CD4-positive, alpha-beta T cell treated with Interferon alpha-2 for 1 hour (primary cell): ENCODE results near the gene LAMA2.

Source experiments
- DNase-seq, 2 donors: peaks; one replicate each; pipeline ENCODE4 v3.0.0-alpha.2; 2020 to 2022

The LAMA2 gene

GRCh38 chr6:129476810-129477209, 593.9 kb downstream of the LAMA2 start:
- no peak for DNase-seq

- no peak for DNase-seq
These were observed 595.4 kb downstream of the LAMA2 start for GRCh38 chr6:129478379-129478778.

GRCh38 chr6:129481706-129482105, 598.8 kb downstream of the LAMA2 start:
- DNase-seq = no peak

GRCh38 chr6:129485746-129486145, 602.8 kb downstream of the LAMA2 start:
- DNase-seq = no peak

GRCh38 chr6:129486327-129486726, 603.4 kb downstream of the LAMA2 start:
- DNase-seq = no peak

GRCh38 chr6:129488313-129488712, 605.4 kb downstream of the LAMA2 start:
- no peak for DNase-seq

- no peak for DNase-seq
These were observed 606.4 kb downstream of the LAMA2 start for GRCh38 chr6:129489215-129489765.

- peak; percentile 84 to 90 for DNase-seq
These were observed 607.8 kb downstream of the LAMA2 start for GRCh38 chr6:129490521-129491255.

GRCh38 chr6:129491436-129491835, 608.5 kb downstream of the LAMA2 start:
- no peak for DNase-seq

- no peak for DNase-seq
These were observed 609.3 kb downstream of the LAMA2 start for GRCh38 chr6:129492260-129492659.

- DNase-seq = no peak
These were observed 610.5 kb downstream of the LAMA2 start for GRCh38 chr6:129493354-129493902.

GRCh38 chr6:129494099-129494498, 611.2 kb downstream of the LAMA2 start:
- DNase-seq = no peak

GRCh38 chr6:129494586-129494985, 611.6 kb downstream of the LAMA2 start:
- no peak for DNase-seq

- DNase-seq = no peak
These were observed 612.7 kb downstream of the LAMA2 start for GRCh38 chr6:129495652-129496051.

- no peak for DNase-seq
These were observed 614.8 kb downstream of the LAMA2 start for GRCh38 chr6:129497481-129498441.

- DNase-seq = no peak
These were observed 615.6 kb downstream of the LAMA2 start for GRCh38 chr6:129498541-129498940.

GRCh38 chr6:129498950-129499842, 616.3 kb downstream of the LAMA2 start:
- DNase-seq = peak in 1 of 2 donors; percentile 76

GRCh38 chr6:129499843-129500219, 616.9 kb downstream of the LAMA2 start:
- DNase-seq = no peak

GRCh38 chr6:129500958-129501739, 618.2 kb downstream of the LAMA2 start:
- DNase-seq = peak in 1 of 2 donors; percentile 22

- DNase-seq = no peak
These were observed 619.1 kb downstream of the LAMA2 start for GRCh38 chr6:129501740-129502660.
